Testis (tissue), 3 donors: ENCODE data around the gene NLK. TPM values are rescaled to one million over a fixed set of nuclear protein-coding genes. Genes with fewer than 3 reads are reported as not detected.

Experiments
- DNase-seq: peaks from one replicate; pipeline ENCODE4 v3.0.0-alpha.2; 2019
- H3K27ac ChIP-seq, 2 donors: fragments of 200-600 bp; sonication (generic); one replicate each; pipeline ENCODE4 v1.5.1; 2019
- H3K27me3 ChIP-seq: fragments of 200-600 bp; sonication (generic); one replicate; pipeline ENCODE4 v1.5.1; 2019
- H3K36me3 ChIP-seq: fragments of 200-600 bp; sonication (generic); one replicate; pipeline ENCODE4 v1.5.1; 2017; ENCODE audit warnings: low read depth; ENCODE audit errors: missing control alignments
- H3K4me1 ChIP-seq: fragments of 200-600 bp; sonication (generic); one replicate; pipeline ENCODE4 v1.5.1; 2019
- H3K4me3 ChIP-seq, 2 donors: fragments of 200-600 bp; sonication (generic); one replicate each; pipeline ENCODE4 v1.5.1; 2017 to 2019
- H3K9me3 ChIP-seq: fragments of 200-600 bp; sonication (generic); one replicate; pipeline ENCODE4 v1.5.1; 2017
- POLR2A ChIP-seq: fragments of 450-650 bp; IDR thresholded peaks from one replicate; pipeline ENCODE4 v1.6.1; 2017; ENCODE audit warnings: antibody characterized with exemption, mild to moderate bottlenecking, moderate library complexity
- WGBS, 2 donors: methylation state at CpG; one replicate each; pipeline ENCODE4 v1.1.5; 2018; 5-methylcytosine and 5-hydroxymethylcytosine counted together
- intact Hi-C: fragments of 100-400 bp; cut with DNase I; formaldehyde crosslinking; loops from one replicate; pipeline ENCODE4 v1.15.1; 2023; ENCODE audit warnings: low total_unique reads
- polyA plus RNA-seq: library from polyadenylated mRNA; stranded (reverse); fragments of 350-450 nt; fragmentation: Illumina TruSeq; extraction: RNeasy Lipid Tissue Mini Kit (QIAGEN cat#74804); gene quantifications from one replicate; pipeline ENCODE4 v1.2.3, GENCODE V29; 2014; ENCODE audit warnings: low read depth, low replicate concordance; ENCODE audit not compliant: insufficient read depth
- total RNA-seq, 2 donors: library from RNA; depleted of rRNA; stranded (reverse); fragments of >200 nt; gene quantifications; one replicate each; pipeline ENCODE4 v1.2.3, GENCODE V29; 2016
- TF ChIP-seq, protein P1 (sequence below), 3 experiments: fragments of 450-650 bp in 2 of 3; fragments of 200-600 bp in 1 of 3; sonication (generic) in 1 of 3; IDR thresholded peaks; one replicate each; pipeline ENCODE4 v1.5.1; 2016 to 2019; ENCODE audit warnings: antibody characterized with exemption in 3 of 3, mild to moderate bottlenecking in 2 of 3, moderate library complexity in 1 of 3

The NLK gene
- total and polyA plus RNA-seq, 3 donors from 2014 or later = 40.8 to 54.4 (median 47.0) TPM

DNA sequence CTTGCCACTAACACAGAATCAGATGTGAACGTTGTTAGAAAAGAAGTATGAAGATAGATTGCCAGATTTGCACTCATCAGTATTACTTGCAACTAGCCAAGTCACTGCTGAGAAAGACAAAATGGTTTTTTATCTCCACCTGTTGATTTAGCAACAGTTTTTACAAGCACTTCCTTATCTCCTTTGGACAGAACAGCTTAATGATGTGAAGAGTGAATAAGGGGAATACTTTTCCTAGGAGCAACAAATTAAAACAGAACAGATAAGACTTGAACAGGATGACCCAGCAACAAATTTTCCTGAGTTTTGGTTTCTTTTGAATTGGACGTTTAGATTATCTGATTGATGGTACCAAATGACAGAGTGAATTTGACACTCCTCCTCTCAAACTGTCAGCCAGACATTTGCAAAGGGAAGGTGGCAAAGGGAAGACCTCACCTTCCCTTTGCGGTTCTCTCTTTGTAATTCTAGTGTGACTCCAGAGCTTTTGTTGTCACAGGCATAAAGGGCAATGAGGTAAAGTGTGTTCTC, 130.6 kb downstream of the NLK start:
- Histone ChIP-seq H3K9me3 (no peaks in the 10 kb centered on the region), H3K27ac (no peak overlapping the region), H3K4me3 (no peak overlapping the region), H3K27me3 (no peaks in the 10 kb centered on the region), H3K4me1 (no peaks in the 10 kb centered on the region), H3K36me3 (no peaks in the 10 kb centered on the region)
- TF ChIP-seq, protein P1, sequence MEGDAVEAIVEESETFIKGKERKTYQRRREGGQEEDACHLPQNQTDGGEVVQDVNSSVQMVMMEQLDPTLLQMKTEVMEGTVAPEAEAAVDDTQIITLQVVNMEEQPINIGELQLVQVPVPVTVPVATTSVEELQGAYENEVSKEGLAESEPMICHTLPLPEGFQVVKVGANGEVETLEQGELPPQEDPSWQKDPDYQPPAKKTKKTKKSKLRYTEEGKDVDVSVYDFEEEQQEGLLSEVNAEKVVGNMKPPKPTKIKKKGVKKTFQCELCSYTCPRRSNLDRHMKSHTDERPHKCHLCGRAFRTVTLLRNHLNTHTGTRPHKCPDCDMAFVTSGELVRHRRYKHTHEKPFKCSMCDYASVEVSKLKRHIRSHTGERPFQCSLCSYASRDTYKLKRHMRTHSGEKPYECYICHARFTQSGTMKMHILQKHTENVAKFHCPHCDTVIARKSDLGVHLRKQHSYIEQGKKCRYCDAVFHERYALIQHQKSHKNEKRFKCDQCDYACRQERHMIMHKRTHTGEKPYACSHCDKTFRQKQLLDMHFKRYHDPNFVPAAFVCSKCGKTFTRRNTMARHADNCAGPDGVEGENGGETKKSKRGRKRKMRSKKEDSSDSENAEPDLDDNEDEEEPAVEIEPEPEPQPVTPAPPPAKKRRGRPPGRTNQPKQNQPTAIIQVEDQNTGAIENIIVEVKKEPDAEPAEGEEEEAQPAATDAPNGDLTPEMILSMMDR (IDR thresholded peaks at IDR 0.05) = no peak
- TF ChIP-seq POLR2A = no peak
- intact Hi-C loops = no loop called here
- DNase-seq = no peak
- WGBS, 2 donors = 29 to 52% methylated on average over 3 of the region's 3 CpGs

DNA sequence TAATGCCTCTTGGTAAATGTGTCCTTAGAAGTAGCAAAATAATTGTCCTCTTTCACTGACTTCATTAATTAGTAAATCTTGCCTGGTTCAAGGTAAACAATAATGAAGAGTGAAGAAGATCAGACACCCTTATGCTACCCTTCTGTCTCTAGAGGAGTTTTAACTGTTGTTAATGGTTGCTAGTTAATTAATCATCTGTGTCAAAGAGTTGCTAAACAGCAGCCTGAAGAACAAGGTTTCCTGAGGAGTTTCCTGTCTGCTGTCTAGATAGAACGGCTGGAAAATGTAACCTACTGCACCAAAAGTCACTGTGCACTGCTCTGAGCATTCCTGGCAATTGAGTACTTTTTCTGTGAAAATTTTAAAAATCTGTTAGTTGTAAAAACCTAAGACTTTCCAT, 131.3 kb downstream of the NLK start:
- Histone ChIP-seq H3K9me3 (no peaks in the 10 kb centered on the region), H3K27ac (no peak overlapping the region), H3K4me3 (no peak overlapping the region), H3K36me3 (no peaks in the 10 kb centered on the region), H3K4me1 (no peaks in the 10 kb centered on the region), H3K27me3 (no peaks in the 10 kb centered on the region)
- TF ChIP-seq, protein P1 (IDR thresholded peaks at IDR 0.05) = no peak
- no peak for TF ChIP-seq POLR2A
- WGBS, 2 donors = 47 to 58% methylated on average over 1 of the region's 1 CpG
- intact Hi-C loops = no loop called here
- no peak for DNase-seq

DNA sequence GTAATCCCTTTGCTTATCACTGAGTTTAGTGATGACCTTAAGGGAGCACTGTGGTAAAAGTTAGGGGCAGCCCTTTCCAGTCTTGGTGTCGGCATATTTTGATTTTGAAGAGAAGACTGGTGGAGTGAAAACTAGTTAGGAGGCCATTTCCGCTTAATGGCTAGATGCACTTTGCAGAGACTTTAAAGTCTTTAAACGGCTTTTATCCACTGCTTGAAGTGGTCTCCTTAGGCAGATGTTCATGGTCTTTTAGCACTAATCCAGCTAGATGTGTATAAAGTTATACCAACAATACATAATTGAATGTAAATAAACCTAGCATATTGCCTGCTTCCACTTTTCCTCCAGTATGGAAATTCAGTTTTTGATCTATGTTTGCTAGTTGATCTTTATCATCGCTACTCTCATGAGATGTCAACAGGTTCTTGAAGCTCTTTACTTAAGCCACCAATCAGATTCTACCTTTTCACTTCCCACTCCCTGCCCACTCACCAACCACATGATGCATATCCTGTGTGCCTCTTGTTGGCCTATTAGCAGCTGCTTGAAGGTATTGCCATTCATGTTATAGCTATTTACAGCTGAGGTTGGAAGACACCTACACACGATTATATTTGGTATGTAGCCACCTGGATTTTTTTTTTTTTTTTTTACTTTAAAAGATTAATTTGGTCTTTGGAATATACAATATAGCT, 132.0 kb downstream of the NLK start:
- H3K36me3 ChIP-seq = no peaks in the 10 kb centered on the region
- H3K9me3 ChIP-seq = no peaks in the 10 kb centered on the region
- intact Hi-C loops = no loop called here
- no peak for DNase-seq
- H3K4me3 ChIP-seq = no peak overlapping the region
- H3K27me3 ChIP-seq = no peaks in the 10 kb centered on the region
- no peaks in the 10 kb centered on the region for H3K4me1 ChIP-seq
- no peak for TF ChIP-seq POLR2A
- TF ChIP-seq, protein P1 (IDR thresholded peaks at IDR 0.05) = no peak
- H3K27ac ChIP-seq = no peak overlapping the region
- WGBS, 2 donors = 82 to 85% methylated on average over 5 of the region's 5 CpGs

DNA sequence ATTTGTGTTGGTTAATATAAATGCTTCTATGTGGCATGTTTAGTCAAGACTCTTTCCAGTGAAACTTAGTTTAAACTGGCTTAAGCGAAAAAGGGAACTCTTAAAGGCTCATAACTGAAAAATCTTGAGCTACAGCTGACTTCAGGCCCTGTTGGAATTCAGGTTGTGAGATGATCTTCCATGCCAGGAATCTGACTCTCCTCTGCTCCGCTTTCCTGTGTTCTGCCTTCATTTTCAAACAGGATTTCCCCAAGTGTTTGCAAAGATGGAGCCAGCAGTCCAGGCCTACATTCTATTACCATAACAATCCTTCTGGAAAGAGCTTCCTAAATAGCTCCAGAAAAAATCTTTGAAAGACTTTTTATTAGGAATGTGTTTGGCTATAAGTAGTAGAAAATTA, 134.9 kb downstream of the NLK start:
- H3K4me1 ChIP-seq = no peaks in the 10 kb centered on the region
- intact Hi-C loops = no loop called here
- DNase-seq = no peak
- H3K36me3 ChIP-seq = no peaks in the 10 kb centered on the region
- H3K4me3 ChIP-seq = no peak overlapping the region
- no peaks in the 10 kb centered on the region for H3K27me3 ChIP-seq
- no peak overlapping the region for H3K27ac ChIP-seq
- H3K9me3 ChIP-seq = no peaks in the 10 kb centered on the region
- 90 to 94% methylated on average over 2 of the region's 2 CpGs for WGBS, 2 donors
- TF ChIP-seq, protein P1 (IDR thresholded peaks at IDR 0.05) = no peak
- TF ChIP-seq POLR2A = no peak

DNA sequence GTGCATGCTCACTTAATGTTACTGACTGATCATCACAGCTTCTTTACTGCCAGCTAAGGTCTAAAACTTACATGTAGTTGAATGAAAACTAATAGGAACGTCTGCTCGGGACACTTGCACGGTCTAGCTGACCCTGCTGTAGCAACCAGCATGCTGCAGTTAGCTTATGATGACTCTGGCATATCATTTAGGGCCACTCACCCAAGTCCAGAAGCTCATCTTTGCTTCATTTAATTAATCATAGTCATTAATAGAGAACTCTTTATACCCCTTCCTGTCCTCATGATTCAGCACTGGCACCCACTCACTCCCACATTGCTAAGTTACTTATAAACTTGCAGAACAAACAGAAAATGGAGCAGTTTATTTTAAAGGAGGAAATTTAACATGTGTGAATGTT, 136.3 kb downstream of the NLK start:
- no peak overlapping the region for H3K4me3 ChIP-seq
- H3K36me3 ChIP-seq = no peaks in the 10 kb centered on the region
- no peak overlapping the region for H3K27ac ChIP-seq
- WGBS, 2 donors = 74 to 84% methylated on average over 3 of the region's 3 CpGs
- no peaks in the 10 kb centered on the region for H3K9me3 ChIP-seq
- no peaks in the 10 kb centered on the region for H3K27me3 ChIP-seq
- no peak for DNase-seq
- H3K4me1 ChIP-seq = no peaks in the 10 kb centered on the region
- intact Hi-C loops = no loop called here
- no peak for TF ChIP-seq POLR2A
- TF ChIP-seq, protein P1 (IDR thresholded peaks at IDR 0.05) = no peak
